GM19023 (cell line): ENCODE results near the gene ZNF692.
A peak's percentile ranks its signal among the peaks of the same experiment; 100 is the strongest.
"Not testable (repeated sequence)": the region's sequence is repeated elsewhere in the genome, so short reads cannot be mapped to it uniquely, and the experiment has no call there.

Experiments
- ATAC-seq: cut with Tn5 transposase; IDR thresholded peaks from one replicate; pipeline ENCODE4 v1.9.1; 2021; ENCODE audit warnings: mild to moderate bottlenecking, moderate library complexity; ENCODE audit not compliant: unreplicated experiment

Gene ZNF692

DNA sequence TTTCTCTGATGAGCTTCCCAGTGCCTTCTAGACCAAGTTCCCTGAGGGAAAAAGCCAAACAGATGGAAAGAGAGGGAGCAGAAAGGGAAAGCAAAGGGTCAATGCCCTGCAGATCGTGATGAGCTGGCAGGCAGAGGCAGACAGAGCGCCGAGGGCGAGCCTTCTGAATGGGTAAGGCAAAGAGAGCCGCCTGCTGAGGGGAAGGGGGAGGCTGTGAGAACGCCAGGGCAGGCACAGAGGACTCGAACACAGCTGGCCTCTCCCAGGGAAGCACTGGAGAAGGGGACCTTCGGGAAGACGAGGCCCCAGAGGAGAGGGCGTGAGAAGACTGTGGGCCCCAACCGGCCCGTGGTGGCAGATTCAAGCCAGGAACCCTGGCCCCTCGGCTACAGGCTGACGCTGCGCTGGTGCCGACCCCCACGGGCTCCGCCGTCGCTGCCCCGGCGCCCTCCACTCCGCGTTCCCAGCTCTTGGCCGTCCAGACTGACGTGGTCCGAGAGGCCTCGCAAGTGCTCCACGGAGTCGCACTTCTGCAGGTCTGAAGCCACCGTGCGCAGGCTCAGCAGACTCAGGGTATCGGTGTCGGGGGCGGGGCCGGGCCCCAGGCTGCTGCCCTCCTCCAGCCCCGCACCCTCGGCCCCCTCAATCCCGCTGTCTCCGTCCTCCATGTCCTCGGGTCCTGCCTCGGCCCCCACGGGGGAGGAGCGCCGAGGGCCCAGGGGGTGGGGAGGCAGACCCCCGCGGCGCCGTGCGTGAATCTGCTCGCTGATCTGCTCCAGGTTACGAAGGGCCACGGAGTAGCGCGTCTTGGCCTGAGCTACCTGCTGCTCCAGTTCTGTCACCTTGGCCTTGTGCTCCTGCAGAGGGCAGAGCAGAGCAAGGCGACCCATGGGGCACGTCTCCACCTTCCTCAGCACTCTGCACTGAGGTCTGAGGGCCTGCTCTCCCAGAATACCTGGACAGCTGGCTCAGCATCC lies 47.1 kb downstream of the ZNF692 start:
- no peak for ATAC-seq

GRCh38 chr1:248810727-248811513 lies 48.0 kb downstream of the ZNF692 start:
- no peak for ATAC-seq

DNA sequence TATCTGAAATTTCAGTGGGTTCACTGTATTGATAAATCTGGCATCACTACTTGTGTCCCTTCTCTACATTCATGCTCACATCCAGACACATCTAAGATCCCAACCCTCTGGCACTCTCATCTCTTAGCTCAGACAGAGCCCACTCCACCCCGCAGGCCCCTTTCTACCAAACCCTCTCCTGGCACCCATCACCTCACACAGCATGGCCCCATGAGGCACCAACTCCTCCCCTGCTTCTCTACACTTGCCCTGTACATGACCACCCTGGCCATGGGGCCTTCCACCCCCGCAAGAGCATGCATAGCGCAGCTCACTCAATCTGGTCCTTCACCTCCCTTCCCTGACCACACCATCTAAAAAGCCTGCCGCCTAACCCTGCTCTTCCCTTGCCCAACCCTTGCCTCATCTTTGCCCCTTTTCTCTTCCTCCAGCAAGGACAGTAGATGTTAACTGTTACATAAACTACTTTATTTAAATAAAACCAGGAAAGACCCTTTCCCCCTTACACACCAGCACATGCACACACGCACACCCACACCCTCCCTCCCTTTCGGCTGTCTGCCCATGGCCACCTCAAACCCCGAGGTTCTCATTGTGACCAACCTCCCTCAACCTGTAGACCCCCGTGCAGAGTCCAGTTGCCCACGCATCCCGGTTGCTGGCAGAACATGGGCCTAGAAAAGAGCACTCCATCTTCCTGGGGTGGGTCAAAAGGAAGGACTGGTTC lies 48.7 kb downstream of the ZNF692 start:
- no peak for ATAC-seq

DNA sequence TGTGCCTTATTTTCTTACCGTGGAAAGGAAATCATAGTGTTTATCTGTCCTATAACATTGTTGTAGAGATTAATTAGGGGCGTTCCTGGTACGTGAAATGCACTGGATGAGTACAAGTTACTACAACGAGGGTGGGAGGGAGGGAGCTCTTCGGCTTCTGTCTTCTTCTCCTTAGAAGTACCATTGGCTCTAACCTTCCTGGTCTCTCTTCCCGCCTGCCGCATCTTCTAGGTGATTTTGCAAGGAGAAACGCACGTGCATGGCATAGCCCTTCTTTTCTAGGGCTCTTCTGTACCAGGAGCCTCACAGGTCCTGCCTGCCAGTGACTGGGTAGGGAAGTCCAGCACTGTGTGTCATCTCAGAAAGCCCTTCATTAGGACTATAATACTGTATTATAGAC lies 50.0 kb downstream of the ZNF692 start:
- ATAC-seq, result no peak

DNA sequence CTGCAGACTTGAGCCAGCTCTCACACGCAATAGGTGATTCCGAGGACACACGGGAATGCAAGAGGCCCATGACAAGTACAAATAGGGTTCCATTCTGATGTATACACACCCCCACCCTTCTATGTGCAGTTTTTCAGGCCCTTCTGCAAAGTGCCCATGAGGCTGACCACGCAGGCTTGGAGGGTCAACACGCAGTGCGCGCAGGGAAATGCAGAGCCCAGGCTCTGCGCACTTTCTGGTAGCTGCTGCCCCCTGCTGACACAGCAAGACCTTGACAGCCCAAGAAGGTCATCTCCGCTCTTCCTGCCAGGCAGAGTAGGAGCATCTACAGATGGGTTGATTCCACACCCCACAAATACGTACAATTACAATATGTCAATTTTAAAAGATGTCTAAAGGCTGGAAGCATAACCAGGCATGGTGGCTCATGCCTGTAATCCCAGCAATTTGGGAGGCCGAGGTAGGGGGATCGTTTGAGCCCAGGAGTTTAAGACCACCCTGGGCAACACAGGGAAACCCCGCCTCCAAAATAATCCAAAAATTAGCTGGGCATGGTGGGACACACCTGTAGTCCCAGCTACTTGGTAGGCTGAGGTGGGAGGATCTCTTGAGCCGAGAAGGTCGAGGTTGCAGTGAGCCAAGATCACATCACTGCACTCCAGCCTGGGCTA lies 51.7 kb downstream of the ZNF692 start:
- ATAC-seq, result peak; percentile 58

DNA sequence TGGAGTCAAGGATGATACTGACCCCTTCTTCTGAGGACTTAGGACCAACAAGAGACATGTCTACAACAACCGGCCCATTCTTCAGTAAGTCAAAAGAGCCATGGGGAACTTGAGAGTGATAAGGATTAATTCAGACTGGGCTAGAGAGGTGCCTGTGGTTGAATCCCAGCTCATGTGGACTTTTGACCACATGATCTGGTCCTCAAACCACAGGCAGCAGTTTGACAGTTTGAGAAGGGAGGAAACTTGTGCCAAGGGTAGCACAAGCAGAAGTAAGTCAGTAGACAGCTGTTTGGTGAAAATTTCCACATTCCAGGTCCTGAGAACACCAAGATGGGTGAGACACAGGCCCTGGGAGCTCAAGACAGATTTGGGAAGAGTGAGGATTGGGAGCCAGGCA lies 53.0 kb downstream of the ZNF692 start:
- no peak for ATAC-seq

- ATAC-seq, result peak; percentile 87
Observed at GRCh38 chr1:248804771-248805681, 53.9 kb downstream of the ZNF692 start.

DNA sequence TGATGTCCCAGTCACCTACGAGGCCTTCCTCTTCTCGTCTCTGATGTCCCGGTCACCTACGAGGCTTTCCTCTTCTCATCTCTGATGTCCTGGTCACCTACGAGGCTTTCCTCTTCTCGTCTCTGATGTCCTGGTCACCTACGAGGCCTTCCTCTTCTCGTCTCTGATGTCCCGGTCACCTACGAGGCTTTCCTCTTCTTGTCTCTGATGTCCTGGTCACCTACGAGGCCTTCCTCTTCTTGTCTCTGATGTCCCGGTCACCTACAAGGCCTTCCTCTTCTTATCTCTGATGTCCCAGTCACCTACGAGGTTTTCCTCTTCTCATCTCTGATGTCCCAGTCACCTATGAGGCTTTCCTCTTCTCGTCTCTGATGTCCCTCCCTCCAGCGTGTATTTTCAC lies 55.4 kb downstream of the ZNF692 start:
- not testable (repeated sequence) for ATAC-seq

DNA sequence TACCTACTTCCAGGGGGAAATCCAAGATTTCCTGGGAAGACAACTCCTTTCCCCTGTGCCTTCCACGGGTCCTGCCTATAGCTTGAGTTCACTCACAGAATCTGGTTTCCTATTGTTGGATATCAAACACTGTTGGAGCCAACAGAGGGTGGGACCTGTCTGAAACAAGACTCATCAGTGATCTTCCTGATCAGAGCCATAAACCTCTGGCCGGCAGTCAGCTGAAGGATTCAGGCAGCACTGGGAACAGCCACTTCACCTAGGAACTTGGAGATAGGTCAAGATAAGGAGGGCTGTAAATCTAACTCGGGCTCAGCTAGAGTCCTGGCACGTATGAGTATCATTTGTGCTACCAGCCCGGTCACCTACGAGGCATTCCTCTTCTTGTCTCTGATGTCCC lies 56.4 kb downstream of the ZNF692 start:
- no peak for ATAC-seq

GRCh38 chr1:248800459-248800858 lies 58.4 kb downstream of the ZNF692 start:
- no peak for ATAC-seq
